ENCODE data around the gene DLL1. TPM values are rescaled to one million over a fixed set of nuclear protein-coding genes. Genes with fewer than 3 reads are reported as not detected.

The DLL1 gene
- polyA plus RNA-seq, 2 of the 4 experiments (the other 2 are of a cell fraction): 0.05 to 0.15 TPM

- TF ChIP-seq CHD2 (IDR thresholded peaks at IDR 0.05; ENCODE audit: low read length, partially characterized antibody) (no peak), HOXB13 (CRISPR knock-in tag; IDR thresholded peaks at IDR 0.05; ENCODE audit: low read depth) (no peak)
These were observed 51.9 kb downstream of the DLL1 start (continued) for GRCh38 chr6:170238741-170239565.

GRCh38 chr6:170237999-170238740, 52.7 kb downstream of the DLL1 start:
- H3K4me1 ChIP-seq: no peaks in the 10 kb centered on the region
- H3K4me2 ChIP-seq: no peak overlapping the region
- no peak overlapping the region for H3K4me3 ChIP-seq
- TF ChIP-seq NR3C1 (IDR thresholded peaks at IDR 0.05): no peak
- no peak for TF ChIP-seq MAX (IDR thresholded peaks at IDR 0.05)
- POLR2A ChIA-PET: no interaction called here
- ATAC-seq: no peak
- 47% methylated on average over 6 of the region's 19 CpGs for WGBS (ENCODE audit: missing lambda C conversion rate)
- H3K9me3 ChIP-seq: no peaks in the 10 kb centered on the region
- no peak for FAIRE-seq
- no peak overlapping the region for H3K27ac ChIP-seq
- no peak for DNase-seq (ENCODE audit: low read depth in 1 of 2, low spot score in 1 of 2)
- CTCF ChIA-PET: no interaction called here

- CTCF ChIA-PET: no interaction called here
- no peaks in the 10 kb centered on the region for H3K9me3 ChIP-seq
- no peak for TF ChIP-seq PBX3 (IDR thresholded peaks at IDR 0.05)
- TF ChIP-seq ZSCAN20 (CRISPR knock-in tag; IDR thresholded peaks at IDR 0.05): no peak
- TF ChIP-seq HOXB13 (CRISPR knock-in tag; IDR thresholded peaks at IDR 0.05; ENCODE audit: low read depth): no peak
- TF ChIP-seq MYC (IDR thresholded peaks at IDR 0.05; ENCODE audit: borderline replicate concordance, low read length): no peak
- TF ChIP-seq SREBF2 (IDR thresholded peaks at IDR 0.05): no peak
- TF ChIP-seq NFE2L2 (conservative IDR thresholded peaks at IDR 0.05; ENCODE audit: low read length): no peak
- TF ChIP-seq NR3C1 (IDR thresholded peaks at IDR 0.05): no peak
- TF ChIP-seq HES2 (IDR thresholded peaks at IDR 0.05): no peak
- TF ChIP-seq FOXS1 (CRISPR knock-in tag; IDR thresholded peaks at IDR 0.05): no peak
- TF ChIP-seq FOSL2 (IDR thresholded peaks at IDR 0.05): no peak
- TF ChIP-seq FOSL2 (CRISPR knock-in tag; IDR thresholded peaks at IDR 0.05): no peak
- TF ChIP-seq JUN (IDR thresholded peaks at IDR 0.05): no peak
- no peak for TF ChIP-seq BHLHE40 (IDR thresholded peaks at IDR 0.05; ENCODE audit: low read depth, low read length)
- no peak for TF ChIP-seq ESRRA (IDR thresholded peaks at IDR 0.05; ENCODE audit: borderline replicate concordance, low read length)
- no peak for TF ChIP-seq BCL3 (IDR thresholded peaks at IDR 0.05)
- no peak for TF ChIP-seq CBX8 (IDR thresholded peaks at IDR 0.05)
- TF ChIP-seq E2F6 (IDR thresholded peaks at IDR 0.05; ENCODE audit: borderline replicate concordance, low read depth): no peak
- no peak for TF ChIP-seq KDM1A (IDR thresholded peaks at IDR 0.05; ENCODE audit: low read depth)
- TF ChIP-seq SMC3 (IDR thresholded peaks at IDR 0.05): no peak
- no peak for TF ChIP-seq HMGXB4 (CRISPR knock-in tag; IDR thresholded peaks at IDR 0.05; ENCODE audit: borderline replicate concordance)
- TF ChIP-seq PHF8 (IDR thresholded peaks at IDR 0.05; ENCODE audit: borderline replicate concordance, low read depth): no peak
- no peak for ATAC-seq
- no peak overlapping the region for H3K4me3 ChIP-seq
- no peak overlapping the region for H3K27ac ChIP-seq
- no peak for FAIRE-seq
- no peaks in the 10 kb centered on the region for H3K4me1 ChIP-seq
- POLR2A ChIA-PET: no interaction called here
- WGBS (ENCODE audit: missing lambda C conversion rate): 71% methylated on average over 21 of the region's 24 CpGs
- DNase-seq (ENCODE audit: low read depth in 1 of 2, low spot score in 1 of 2): no peak
- H3K4me2 ChIP-seq: no peak overlapping the region
These were observed 54.6 kb downstream of the DLL1 start for GRCh38 chr6:170236131-170236836.
